ENCODE data around the gene PSMD13.

DNA sequence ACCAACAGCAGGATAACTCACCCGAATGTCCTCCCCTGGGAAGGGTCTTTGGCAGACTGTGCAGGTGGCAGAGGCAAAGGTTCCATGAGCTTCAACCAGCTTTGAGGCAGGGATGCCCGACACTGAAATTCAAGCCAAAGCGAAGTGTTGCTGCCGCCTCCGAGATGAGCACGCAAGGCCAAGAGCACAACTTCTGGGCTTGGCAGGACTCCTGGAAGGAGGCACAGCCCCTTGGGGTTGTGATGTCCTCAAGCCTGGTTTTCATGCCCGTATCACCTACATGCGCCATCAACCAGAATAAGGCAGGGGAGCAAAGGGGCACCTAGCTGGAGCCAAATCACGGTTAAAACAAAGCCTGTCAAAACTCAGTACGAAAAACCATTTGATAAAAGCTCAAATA, 6.3 kb upstream of the PSMD13 start:
- TF ChIP-seq CTCF (IDR thresholded peaks at IDR 0.05; ENCODE audit: poor library complexity) (no peak), EZH2 (IDR thresholded peaks at IDR 0.05; ENCODE audit: borderline replicate concordance) (no peak), EZH2phosphoT487 (IDR thresholded peaks at IDR 0.05; ENCODE audit: low read depth, severe bottlenecking, unreplicated experiment) (no peak)

All from hepatocyte (in vitro differentiated cells).